ENCODE measurements around the gene NTN1.

Gene NTN1

DNA sequence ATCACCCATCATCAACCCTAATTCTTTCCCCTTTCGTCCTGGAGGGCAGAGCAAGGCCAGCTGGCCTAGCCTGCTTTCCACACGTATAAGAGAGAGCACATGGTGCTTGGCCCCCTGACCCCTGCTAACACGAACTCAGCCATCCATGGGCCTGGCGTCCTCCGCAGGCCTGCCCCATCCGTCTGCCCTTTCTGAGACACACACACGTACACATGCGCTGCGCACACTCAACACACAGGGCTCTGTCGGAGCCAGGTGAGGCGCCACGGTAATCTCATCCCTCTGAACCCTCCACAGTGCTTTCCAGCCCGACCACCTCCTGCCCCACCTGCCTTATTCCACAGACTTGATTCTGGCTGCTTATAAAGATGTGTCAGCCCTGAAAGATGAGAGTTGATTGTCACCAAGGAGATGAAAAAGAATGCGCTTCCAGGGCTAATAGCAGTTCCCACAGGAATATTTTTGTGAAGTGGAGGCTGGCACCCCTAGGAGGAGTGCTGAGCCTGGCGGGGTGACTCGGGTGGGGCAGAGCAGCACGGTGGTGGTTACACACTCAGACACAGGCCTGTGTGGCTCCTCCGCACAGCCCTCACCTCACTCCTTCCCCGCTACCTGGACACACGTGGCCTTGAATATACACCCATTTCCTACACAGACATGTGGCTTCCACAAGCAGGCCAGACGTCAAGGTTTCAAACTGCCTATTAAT lies 228.1 kb downstream of the NTN1 start:
- no peaks in the 10 kb centered on the region for H3K36me3 ChIP-seq (ENCODE audit: control insufficient read depth in 2 of 2, insufficient read depth in 1 of 2, low read length in 2 of 2)
- CTCF ChIA-PET, result interaction anchor here (0.6 to 0.7 kb wide), 3 partner anchors 261 to 934 kb away, joined by 4 to 6 read pairs (median 5); no protein-coding TSS in a partner anchor
- TF ChIP-seq ZNF664 (tag by site-specific recombination; IDR thresholded peaks at IDR 0.05), result no peak
- no peak for TF ChIP-seq SALL2 (tag by site-specific recombination; IDR thresholded peaks at IDR 0.05; ENCODE audit: borderline replicate concordance)
- TF ChIP-seq, protein P1, sequence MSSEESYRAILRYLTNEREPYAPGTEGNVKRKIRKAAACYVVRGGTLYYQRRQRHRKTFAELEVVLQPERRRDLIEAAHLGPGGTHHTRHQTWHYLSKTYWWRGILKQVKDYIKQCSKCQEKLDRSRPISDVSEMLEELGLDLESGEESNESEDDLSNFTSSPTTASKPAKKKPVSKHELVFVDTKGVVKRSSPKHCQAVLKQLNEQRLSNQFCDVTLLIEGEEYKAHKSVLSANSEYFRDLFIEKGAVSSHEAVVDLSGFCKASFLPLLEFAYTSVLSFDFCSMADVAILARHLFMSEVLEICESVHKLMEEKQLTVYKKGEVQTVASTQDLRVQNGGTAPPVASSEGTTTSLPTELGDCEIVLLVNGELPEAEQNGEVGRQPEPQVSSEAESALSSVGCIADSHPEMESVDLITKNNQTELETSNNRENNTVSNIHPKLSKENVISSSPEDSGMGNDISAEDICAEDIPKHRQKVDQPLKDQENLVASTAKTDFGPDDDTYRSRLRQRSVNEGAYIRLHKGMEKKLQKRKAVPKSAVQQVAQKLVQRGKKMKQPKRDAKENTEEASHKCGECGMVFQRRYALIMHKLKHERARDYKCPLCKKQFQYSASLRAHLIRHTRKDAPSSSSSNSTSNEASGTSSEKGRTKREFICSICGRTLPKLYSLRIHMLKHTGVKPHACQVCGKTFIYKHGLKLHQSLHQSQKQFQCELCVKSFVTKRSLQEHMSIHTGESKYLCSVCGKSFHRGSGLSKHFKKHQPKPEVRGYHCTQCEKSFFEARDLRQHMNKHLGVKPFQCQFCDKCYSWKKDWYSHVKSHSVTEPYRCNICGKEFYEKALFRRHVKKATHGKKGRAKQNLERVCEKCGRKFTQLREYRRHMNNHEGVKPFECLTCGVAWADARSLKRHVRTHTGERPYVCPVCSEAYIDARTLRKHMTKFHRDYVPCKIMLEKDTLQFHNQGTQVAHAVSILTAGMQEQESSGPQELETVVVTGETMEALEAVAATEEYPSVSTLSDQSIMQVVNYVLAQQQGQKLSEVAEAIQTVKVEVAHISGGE (tag by site-specific recombination; conservative IDR thresholded peaks at IDR 0.05; ENCODE audit: low read depth), result no peak
- no peak overlapping the region for H3K27ac ChIP-seq (ENCODE audit: extremely low read depth, low read depth, low read length)
- no peaks in the 10 kb centered on the region for H3K4me1 ChIP-seq (ENCODE audit: control insufficient read depth, insufficient read depth, low read length)
- POLR2A ChIA-PET, result interaction anchor here (1.7 kb wide), 1 partner anchor 9 kb away, joined by 6 read pairs; no protein-coding TSS in a partner anchor
- no peak overlapping the region for H3K4me3 ChIP-seq (ENCODE audit: low read depth, low read length)
- no peaks in the 10 kb centered on the region for H3K9me3 ChIP-seq (ENCODE audit: control insufficient read depth, insufficient read depth, low read depth, low read length)

DNA sequence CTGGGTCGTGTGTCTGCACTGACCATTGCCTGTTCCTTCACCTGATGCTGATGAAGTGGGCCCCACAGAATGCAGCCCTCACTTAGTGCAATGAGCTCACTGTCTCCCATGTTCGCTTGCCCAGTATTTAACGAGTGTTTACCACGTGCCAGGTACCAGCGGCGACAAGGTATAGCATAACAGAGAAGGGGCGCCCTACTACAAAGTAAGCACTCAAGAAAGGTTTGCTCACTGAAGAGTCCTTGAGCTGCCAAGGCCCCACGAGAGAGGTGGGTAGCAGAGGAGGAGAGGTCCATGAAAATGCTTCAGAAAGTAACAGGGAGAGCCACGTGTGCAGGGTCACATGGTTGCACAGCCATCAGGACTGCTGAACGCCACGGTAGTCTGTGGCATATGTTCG lies 230.0 kb downstream of the NTN1 start:
- ChIA-PET POLR2A (interaction anchor here (1.7 kb wide), 1 partner anchor 10 kb away, joined by 6 read pairs; no protein-coding TSS in a partner anchor), CTCF (no interaction called here)
- Histone ChIP-seq H3K27ac (ENCODE audit: extremely low read depth, low read depth, low read length) (no peak overlapping the region), H3K4me3 (ENCODE audit: low read depth, low read length) (no peak overlapping the region), H3K9me3 (ENCODE audit: control insufficient read depth, insufficient read depth, low read depth, low read length) (no peaks in the 10 kb centered on the region), H3K4me1 (ENCODE audit: control insufficient read depth, insufficient read depth, low read length) (no peaks in the 10 kb centered on the region), H3K36me3 (ENCODE audit: control insufficient read depth in 2 of 2, insufficient read depth in 1 of 2, low read length in 2 of 2) (no peaks in the 10 kb centered on the region)
- TF ChIP-seq ZFHX2 (tag by site-specific recombination; conservative IDR thresholded peaks at IDR 0.05) (no peak), ZNF473 (tag by site-specific recombination; IDR thresholded peaks at IDR 0.05) (no peak), ZNF133 (tag by site-specific recombination; IDR thresholded peaks at IDR 0.05) (no peak), ZNF274 (IDR thresholded peaks at IDR 0.05; ENCODE audit: low read length) (no peak), ZNF274 (tag by site-specific recombination; IDR thresholded peaks at IDR 0.05; ENCODE audit: borderline replicate concordance) (no peak), ZNF174 (tag by site-specific recombination; IDR thresholded peaks at IDR 0.05) (no peak), ZNF10 (tag by site-specific recombination; IDR thresholded peaks at IDR 0.05) (0 out of 2 replicates have a peak, but pooled peaks have one; percentile 17)

DNA sequence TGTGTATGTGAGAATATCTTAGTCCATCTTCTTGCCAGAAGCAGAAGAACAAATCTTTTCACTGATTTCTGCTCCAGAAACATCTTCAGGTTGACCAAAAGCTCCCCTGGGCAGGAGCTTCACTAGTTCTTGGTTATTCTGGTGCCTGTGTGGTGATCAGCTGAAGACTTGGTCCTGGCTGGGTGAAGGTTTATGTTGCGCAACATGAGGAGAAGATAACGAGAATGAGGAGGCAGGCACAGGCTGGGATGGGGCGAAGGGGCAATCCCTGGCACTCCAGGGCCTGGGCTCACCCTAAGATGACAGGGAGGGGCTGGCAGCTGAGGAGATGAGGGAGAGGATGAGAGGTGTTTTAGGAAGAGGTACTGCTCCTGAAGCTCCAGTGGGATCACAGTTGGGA lies 232.0 kb downstream of the NTN1 start:
- Histone ChIP-seq H3K4me1 (ENCODE audit: control insufficient read depth, insufficient read depth, low read length) (peaks cover 8% of the 10 kb centered on the region; the same call in 1 of the 2 replicates), H3K9me3 (ENCODE audit: control insufficient read depth, insufficient read depth, low read depth, low read length) (no peaks in the 10 kb centered on the region), H3K4me3 (ENCODE audit: low read depth, low read length) (no peak overlapping the region), H3K27ac (ENCODE audit: extremely low read depth, low read depth, low read length) (no peak overlapping the region), H3K36me3 (ENCODE audit: control insufficient read depth in 2 of 2, insufficient read depth in 1 of 2, low read length in 2 of 2) (no peaks in the 10 kb centered on the region)
- ChIA-PET POLR2A (no interaction called here), CTCF (no interaction called here)
- TF ChIP-seq ZNF23 (tag by site-specific recombination; IDR thresholded peaks at IDR 0.05; ENCODE audit: borderline replicate concordance) (no peak), ZNF391 (tag by site-specific recombination; IDR thresholded peaks at IDR 0.05; ENCODE audit: borderline replicate concordance, low read depth) (no peak), REPIN1 (tag by site-specific recombination; IDR thresholded peaks at IDR 0.05; ENCODE audit: low read depth) (no peak), ZNF138 (tag by site-specific recombination; IDR thresholded peaks at IDR 0.05; ENCODE audit: borderline replicate concordance) (no peak), ZNF621 (tag by site-specific recombination; IDR thresholded peaks at IDR 0.05) (no peak), FEZF1 (tag by site-specific recombination; IDR thresholded peaks at IDR 0.05) (no peak), SETDB1 (IDR thresholded peaks at IDR 0.05; ENCODE audit: insufficient read length, low read length) (no peak), ZNF274 (IDR thresholded peaks at IDR 0.05; ENCODE audit: low read length) (no peak), ZNF274 (tag by site-specific recombination; IDR thresholded peaks at IDR 0.05; ENCODE audit: borderline replicate concordance) (no peak), ZFP3 (tag by site-specific recombination; IDR thresholded peaks at IDR 0.05; ENCODE audit: low read depth) (no peak)
- TF ChIP-seq, protein P2, sequence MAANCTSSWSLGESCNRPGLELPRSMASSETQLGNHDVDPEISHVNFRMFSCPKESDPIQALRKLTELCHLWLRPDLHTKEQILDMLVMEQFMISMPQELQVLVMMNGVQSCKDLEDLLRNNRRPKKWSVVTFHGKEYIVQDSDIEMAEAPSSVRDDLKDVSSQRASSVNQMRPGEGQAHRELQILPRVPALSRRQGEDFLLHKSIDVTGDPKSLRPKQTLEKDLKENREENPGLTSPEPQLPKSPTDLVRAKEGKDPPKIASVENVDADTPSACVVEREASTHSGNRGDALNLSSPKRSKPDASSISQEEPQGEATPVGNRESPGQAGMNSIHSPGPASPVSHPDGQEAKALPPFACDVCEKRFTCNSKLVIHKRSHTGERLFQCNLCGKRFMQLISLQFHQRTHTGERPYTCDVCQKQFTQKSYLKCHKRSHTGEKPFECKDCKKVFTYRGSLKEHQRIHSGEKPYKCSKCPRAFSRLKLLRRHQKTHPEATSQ (tag by site-specific recombination; IDR thresholded peaks at IDR 0.05), result no peak
- TF ChIP-seq, protein P3, sequence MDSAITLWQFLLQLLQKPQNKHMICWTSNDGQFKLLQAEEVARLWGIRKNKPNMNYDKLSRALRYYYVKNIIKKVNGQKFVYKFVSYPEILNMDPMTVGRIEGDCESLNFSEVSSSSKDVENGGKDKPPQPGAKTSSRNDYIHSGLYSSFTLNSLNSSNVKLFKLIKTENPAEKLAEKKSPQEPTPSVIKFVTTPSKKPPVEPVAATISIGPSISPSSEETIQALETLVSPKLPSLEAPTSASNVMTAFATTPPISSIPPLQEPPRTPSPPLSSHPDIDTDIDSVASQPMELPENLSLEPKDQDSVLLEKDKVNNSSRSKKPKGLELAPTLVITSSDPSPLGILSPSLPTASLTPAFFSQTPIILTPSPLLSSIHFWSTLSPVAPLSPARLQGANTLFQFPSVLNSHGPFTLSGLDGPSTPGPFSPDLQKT (IDR thresholded peaks at IDR 0.05; ENCODE audit: borderline replicate concordance, low read depth, low read length), result no peak
- TF ChIP-seq, protein P4, sequence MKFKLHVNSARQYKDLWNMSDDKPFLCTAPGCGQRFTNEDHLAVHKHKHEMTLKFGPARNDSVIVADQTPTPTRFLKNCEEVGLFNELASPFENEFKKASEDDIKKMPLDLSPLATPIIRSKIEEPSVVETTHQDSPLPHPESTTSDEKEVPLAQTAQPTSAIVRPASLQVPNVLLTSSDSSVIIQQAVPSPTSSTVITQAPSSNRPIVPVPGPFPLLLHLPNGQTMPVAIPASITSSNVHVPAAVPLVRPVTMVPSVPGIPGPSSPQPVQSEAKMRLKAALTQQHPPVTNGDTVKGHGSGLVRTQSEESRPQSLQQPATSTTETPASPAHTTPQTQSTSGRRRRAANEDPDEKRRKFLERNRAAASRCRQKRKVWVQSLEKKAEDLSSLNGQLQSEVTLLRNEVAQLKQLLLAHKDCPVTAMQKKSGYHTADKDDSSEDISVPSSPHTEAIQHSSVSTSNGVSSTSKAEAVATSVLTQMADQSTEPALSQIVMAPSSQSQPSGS (tag by site-specific recombination; IDR thresholded peaks at IDR 0.05; ENCODE audit: low read depth), result no peak

Measured in HEK293 (cell line).